Vagina (tissue), 2 donors: ENCODE measurements around the gene CPSF2.

Source experiments
- CTCF ChIP-seq, 3 experiments: fragments of 450-650 bp in 2 of 3; fragments of 200-600 bp in 1 of 3; sonication (generic) in 1 of 3; IDR thresholded peaks; one replicate each; pipeline ENCODE4 v1.5.1; 2017 to 2019; ENCODE audit warnings: antibody characterized with exemption in 3 of 3, mild to moderate bottlenecking in 2 of 3, moderate library complexity in 2 of 3
- POLR2A ChIP-seq, 2 donors: fragments of 450-650 bp; IDR thresholded peaks; one replicate each; pipeline ENCODE4 v1.6.1; 2017; ENCODE audit warnings: antibody characterized with exemption in 2 of 2, mild to moderate bottlenecking in 2 of 2, moderate library complexity in 2 of 2
- POLR2AphosphoS5 ChIP-seq, 2 donors: sonication (generic); formaldehyde crosslinking; IDR thresholded peaks; one replicate each; pipeline ENCODE4 v1.9.0; 2017; ENCODE audit warnings: antibody characterized with exemption in 2 of 2, mild to moderate bottlenecking in 2 of 2, low read depth in 1 of 2; ENCODE audit not compliant: insufficient read depth in 1 of 2

- TF ChIP-seq CTCF (IDR thresholded peaks at IDR 0.05) (no peak), POLR2A (IDR thresholded peaks at IDR 0.05) (no peak), POLR2AphosphoS5 (IDR thresholded peaks at IDR 0.05; ENCODE audit: insufficient read depth in 1 of 2, low read depth in 1 of 2) (no peak)
Observed at GRCh38 chr14:92144708-92145107, 22.9 kb downstream of the CPSF2 start.
